ACC112 (cell line): ENCODE data around the gene NR2E1.

ENCODE experiments used
- H2AFZ ChIP-seq: fragments of 200-600 bp; sonication (generic); one replicate; pipeline ENCODE4 v1.6.0; 2017; ENCODE audit warnings: antibody characterized with exemption, low read length; ENCODE audit not compliant: unreplicated experiment
- H3K27ac ChIP-seq: fragments of 200-600 bp; sonication (generic); 2 replicates; pipeline ENCODE4 v1.5.1; 2014; ENCODE audit warnings: low read depth, mild to moderate bottlenecking, antibody characterized with exemption, low read length, moderate library complexity
- H3K27me3 ChIP-seq: fragments of 200-600 bp; sonication (generic); 2 replicates; pipeline ENCODE4 v1.6.1; 2014; ENCODE audit warnings: mild to moderate bottlenecking, antibody characterized with exemption, low read length, moderate library complexity, mixed read lengths; ENCODE audit not compliant: insufficient read depth
- H3K36me3 ChIP-seq: fragments of 200-600 bp; sonication (generic); 2 replicates; pipeline ENCODE4 v1.6.1; 2016; ENCODE audit warnings: mild to moderate bottlenecking, antibody characterized with exemption, low read length, moderate library complexity, mixed read lengths; ENCODE audit not compliant: insufficient read depth
- H3K4me1 ChIP-seq: fragments of 200-600 bp; sonication (generic); one replicate; pipeline ENCODE4 v1.6.1; 2016; ENCODE audit warnings: low read length, mixed read lengths; ENCODE audit not compliant: insufficient read depth, unreplicated experiment, control insufficient read depth
- H3K4me3 ChIP-seq: fragments of 200-600 bp; sonication (generic); 2 replicates; pipeline ENCODE4 v1.5.1; 2014; ENCODE audit warnings: mild to moderate bottlenecking, low read depth, low read length
- H3K79me2 ChIP-seq: fragments of 200-600 bp; sonication (generic); one replicate; pipeline ENCODE4 v1.6.0; 2016; ENCODE audit warnings: low read length; ENCODE audit not compliant: control insufficient read depth, unreplicated experiment, insufficient read depth

NR2E1 gene

GRCh38 chr6:108156180-108156937 is 9.5 kb upstream of the NR2E1 start:
- H3K27ac ChIP-seq = no peak overlapping the region
- no peak overlapping the region for H2AFZ ChIP-seq
- H3K79me2 ChIP-seq = no peaks in the 10 kb centered on the region
- peaks cover 88% of the 10 kb centered on the region for H3K27me3 ChIP-seq
- H3K4me3 ChIP-seq = no peak overlapping the region
- no peaks in the 10 kb centered on the region for H3K36me3 ChIP-seq
- peaks cover 4% of the 10 kb centered on the region for H3K4me1 ChIP-seq

GRCh38 chr6:108156938-108157233 is 8.9 kb upstream of the NR2E1 start:
- Histone ChIP-seq H2AFZ (no peak overlapping the region), H3K79me2 (no peaks in the 10 kb centered on the region), H3K27ac (no peak overlapping the region), H3K27me3 (peaks cover 92% of the 10 kb centered on the region), H3K36me3 (no peaks in the 10 kb centered on the region), H3K4me3 (0 out of 2 replicates have a peak overlapping the region, but pooled peaks have one; percentile 45), H3K4me1 (peaks cover 4% of the 10 kb centered on the region)

- Histone ChIP-seq H3K27me3 (peaks cover 93% of the 10 kb centered on the region), H3K79me2 (no peaks in the 10 kb centered on the region), H3K27ac (no peak overlapping the region), H2AFZ (no peak overlapping the region), H3K36me3 (no peaks in the 10 kb centered on the region), H3K4me1 (peaks cover 4% of the 10 kb centered on the region), H3K4me3 (peak overlapping the region; percentile 45; the same call in 1 of the 2 replicates)
Observed at GRCh38 chr6:108157234-108157980, 8.4 kb upstream of the NR2E1 start.

- peaks cover 95% of the 10 kb centered on the region for H3K27me3 ChIP-seq
- no peak overlapping the region for H3K27ac ChIP-seq
- H2AFZ ChIP-seq = no peak overlapping the region
- peak overlapping the region; percentile 45; the same call in 1 of the 2 replicates for H3K4me3 ChIP-seq
- H3K4me1 ChIP-seq = peaks cover 4% of the 10 kb centered on the region
- no peaks in the 10 kb centered on the region for H3K79me2 ChIP-seq
- H3K36me3 ChIP-seq = no peaks in the 10 kb centered on the region
Observed at GRCh38 chr6:108157981-108158525, 7.8 kb upstream of the NR2E1 start.

GRCh38 chr6:108159981-108160380 is 5.8 kb upstream of the NR2E1 start:
- Histone ChIP-seq H3K4me1 (peaks cover 4% of the 10 kb centered on the region), H3K4me3 (no peak overlapping the region), H3K27ac (no peak overlapping the region), H2AFZ (no peak overlapping the region), H3K36me3 (no peaks in the 10 kb centered on the region), H3K79me2 (no peaks in the 10 kb centered on the region), H3K27me3 (peaks cover 99% of the 10 kb centered on the region)

- H3K4me3 ChIP-seq = no peak overlapping the region
- no peaks in the 10 kb centered on the region for H3K79me2 ChIP-seq
- no peaks in the 10 kb centered on the region for H3K36me3 ChIP-seq
- no peak overlapping the region for H2AFZ ChIP-seq
- peaks cover 100% of the 10 kb centered on the region for H3K27me3 ChIP-seq
- H3K4me1 ChIP-seq = peaks cover 9% of the 10 kb centered on the region
- H3K27ac ChIP-seq = no peak overlapping the region
Observed at GRCh38 chr6:108161724-108162282, 4.0 kb upstream of the NR2E1 start.

- Histone ChIP-seq H3K36me3 (no peaks in the 10 kb centered on the region), H3K27ac (no peak overlapping the region), H3K4me3 (no peak overlapping the region), H3K4me1 (peaks cover 5% of the 10 kb centered on the region), H3K27me3 (peaks cover 100% of the 10 kb centered on the region), H2AFZ (no peak overlapping the region), H3K79me2 (no peaks in the 10 kb centered on the region)
Observed at GRCh38 chr6:108163267-108163643, 2.6 kb upstream of the NR2E1 start.

GRCh38 chr6:108163644-108164542 is 1.9 kb upstream of the NR2E1 start:
- peaks cover 100% of the 10 kb centered on the region for H3K27me3 ChIP-seq
- H3K4me3 ChIP-seq = no peak overlapping the region
- no peaks in the 10 kb centered on the region for H3K36me3 ChIP-seq
- H3K79me2 ChIP-seq = no peaks in the 10 kb centered on the region
- no peak overlapping the region for H2AFZ ChIP-seq
- H3K27ac ChIP-seq = no peak overlapping the region
- peaks cover 5% of the 10 kb centered on the region for H3K4me1 ChIP-seq

GRCh38 chr6:108164543-108164814 is 1.3 kb upstream of the NR2E1 start:
- Histone ChIP-seq H3K79me2 (no peaks in the 10 kb centered on the region), H2AFZ (no peak overlapping the region), H3K36me3 (no peaks in the 10 kb centered on the region), H3K4me3 (no peak overlapping the region), H3K27ac (no peak overlapping the region), H3K27me3 (peaks cover 100% of the 10 kb centered on the region), H3K4me1 (peaks cover 5% of the 10 kb centered on the region)
